HPDE6-E6E7 (cell line): ENCODE measurements around the gene BCAN.
"Not testable (repeated sequence)": the region's sequence is repeated elsewhere in the genome, so short reads cannot be mapped to it uniquely, and the experiment has no call there.

Source experiments
- DNase-seq: peaks from one replicate; pipeline ENCODE4 v3.0.0; 2011; ENCODE audit warnings: missing footprints; ENCODE audit errors: extremely low spot score

Gene BCAN

DNA sequence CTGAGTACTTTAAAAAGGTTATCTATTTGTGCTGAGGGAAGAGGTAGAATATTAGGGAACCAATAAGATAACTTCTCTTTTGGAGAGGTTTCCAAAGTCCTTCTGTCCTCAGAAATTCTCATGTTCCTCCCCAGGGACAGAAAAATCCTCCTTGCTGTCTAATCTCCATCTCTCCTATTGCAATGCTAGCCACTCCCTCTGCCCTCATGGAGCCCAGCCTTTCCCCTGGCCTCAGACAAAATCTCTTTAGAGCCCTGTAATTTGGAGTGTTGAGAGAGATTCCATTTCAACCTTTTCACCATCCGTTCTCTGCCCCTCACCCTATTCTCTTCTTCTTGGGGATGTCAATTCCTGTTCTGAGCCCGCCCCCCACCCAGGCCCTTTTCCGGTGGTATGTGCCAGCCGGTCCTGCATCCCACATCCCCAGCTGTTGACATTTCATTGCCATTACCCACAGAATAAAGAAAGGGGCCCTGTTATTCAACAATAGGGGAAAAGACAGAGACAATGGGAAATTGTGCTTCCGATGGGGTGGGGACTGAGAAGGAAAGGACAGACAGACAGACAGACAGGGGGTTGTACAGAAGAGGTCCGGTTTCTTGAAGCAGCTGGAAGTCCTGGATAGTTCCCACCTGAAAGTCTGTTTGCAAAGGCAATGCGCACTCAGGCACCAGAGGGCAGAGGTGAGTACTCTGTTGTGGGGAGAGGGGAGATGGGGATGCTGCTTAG lies 22.9 kb upstream of the BCAN start, which contains the start of gene HAPLN2:
Gene HAPLN2 (plus strand): TSS at position 563 of the 729 bp plus-strand sequence. CDS start 4,076 bp downstream, outside the sequence.
- DNase-seq, result no peak

DNA sequence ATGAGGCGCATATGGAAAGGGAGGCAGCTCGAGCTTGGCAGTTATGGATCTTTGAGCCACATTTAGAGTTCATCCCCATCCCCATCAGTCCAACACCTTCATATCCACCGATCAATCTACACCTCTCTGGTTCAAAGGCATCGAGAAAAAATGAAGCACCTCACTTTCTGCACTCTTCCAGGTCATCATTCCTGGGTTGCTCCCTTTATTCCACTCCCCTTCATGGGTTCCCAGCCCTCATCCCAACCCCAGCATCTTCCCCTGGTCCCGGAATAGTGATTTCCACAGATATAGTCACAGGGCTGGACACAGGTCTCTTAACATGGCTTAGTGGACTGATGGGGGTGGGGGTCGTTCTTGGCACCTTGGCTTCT lies 22.3 kb upstream of the BCAN start:
- no peak for DNase-seq

DNA sequence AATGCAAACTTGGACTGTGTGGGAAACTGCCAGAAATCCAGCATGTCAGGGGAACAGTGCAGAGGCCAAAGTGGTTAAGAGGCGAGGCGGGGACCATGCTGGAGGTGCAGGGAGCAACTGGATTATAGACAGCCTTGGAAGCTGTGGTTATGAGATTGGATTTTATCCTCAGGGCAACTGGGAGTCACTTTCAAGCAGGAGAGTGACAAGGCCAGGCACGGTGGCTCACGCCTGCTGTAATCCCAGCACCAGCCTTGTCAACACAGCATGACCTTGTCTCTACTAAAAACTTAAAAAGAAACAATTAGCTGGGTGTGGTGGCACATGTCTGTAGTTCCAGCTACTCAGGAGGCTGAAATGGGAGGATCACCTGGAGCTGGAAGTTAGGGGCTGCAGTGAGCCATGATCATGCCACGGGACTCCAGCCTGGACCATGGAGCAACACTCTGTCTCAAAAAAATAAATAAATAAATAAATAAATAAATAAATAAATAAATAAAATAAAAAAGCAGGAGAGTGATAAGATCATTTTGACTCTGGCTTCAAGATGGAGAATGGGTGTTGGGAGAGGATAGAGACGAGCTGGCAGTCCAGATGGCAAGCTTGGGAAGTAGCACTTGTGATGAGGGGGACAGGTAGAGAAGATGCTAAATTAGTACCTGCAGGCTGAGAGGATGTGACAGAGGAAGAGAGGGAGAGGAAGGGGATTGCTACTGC lies 19.2 kb upstream of the BCAN start:
- no peak for DNase-seq

DNA sequence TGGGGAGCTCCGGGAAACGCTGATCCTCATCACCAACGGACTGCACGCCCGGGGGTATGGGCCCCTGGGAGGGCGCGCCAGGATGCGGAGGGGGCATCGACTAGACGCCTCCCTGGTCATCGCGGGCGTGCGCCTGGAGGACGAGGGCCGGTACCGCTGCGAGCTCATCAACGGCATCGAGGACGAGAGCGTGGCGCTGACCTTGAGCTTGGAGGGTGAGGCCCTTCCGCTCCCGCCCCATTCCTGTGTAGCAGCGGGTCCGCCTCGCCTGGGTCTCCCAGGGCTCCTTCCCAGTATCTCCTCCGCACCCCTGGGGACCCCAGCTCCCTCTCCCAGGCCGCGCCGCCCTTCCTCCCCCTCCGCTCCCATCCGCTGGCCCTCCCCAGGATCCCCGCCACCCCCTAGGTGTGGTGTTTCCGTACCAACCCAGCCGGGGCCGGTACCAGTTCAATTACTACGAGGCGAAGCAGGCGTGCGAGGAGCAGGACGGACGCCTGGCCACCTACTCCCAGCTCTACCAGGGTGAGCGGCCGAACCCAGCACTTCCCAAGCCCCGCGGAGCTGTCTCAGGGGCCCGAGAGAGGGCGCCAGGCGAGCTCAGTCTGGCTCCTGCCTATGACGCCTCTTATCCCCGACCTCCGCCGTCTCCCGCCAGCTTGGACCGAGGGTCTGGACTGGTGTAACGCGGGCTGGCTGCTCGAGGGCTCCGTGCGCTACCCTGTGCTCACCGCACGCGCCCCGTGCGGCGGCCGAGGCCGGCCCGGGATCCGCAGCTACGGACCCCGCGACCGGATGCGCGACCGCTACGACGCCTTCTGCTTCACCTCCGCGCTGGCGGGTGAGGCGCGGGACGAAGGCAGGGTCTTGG lies 17.7 kb upstream of the BCAN start:
- DNase-seq, result no peak

DNA sequence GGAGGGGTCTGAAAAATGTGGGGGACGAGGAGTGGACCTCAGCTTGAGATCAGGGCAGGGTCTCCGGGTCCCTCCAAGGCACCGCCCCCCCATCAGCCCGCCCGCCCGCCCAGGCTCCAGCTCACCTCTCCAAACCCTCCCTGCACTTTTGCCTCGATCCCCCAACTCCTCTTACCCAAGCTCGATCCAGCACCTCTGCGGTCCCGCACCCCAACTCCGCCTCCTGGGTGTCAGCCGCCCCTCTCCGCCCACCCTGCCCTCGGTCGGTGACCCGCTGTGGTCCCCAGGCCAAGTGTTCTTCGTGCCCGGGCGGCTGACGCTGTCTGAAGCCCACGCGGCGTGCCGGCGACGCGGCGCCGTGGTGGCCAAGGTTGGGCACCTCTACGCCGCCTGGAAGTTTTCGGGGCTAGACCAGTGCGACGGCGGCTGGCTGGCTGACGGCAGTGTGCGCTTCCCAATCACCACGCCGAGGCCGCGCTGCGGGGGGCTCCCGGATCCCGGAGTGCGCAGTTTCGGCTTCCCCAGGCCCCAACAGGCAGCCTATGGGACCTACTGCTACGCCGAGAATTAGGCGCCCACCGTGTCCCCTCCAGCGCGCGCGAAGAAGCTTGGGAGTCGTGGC lies 17.0 kb upstream of the BCAN start:
- DNase-seq, result no peak

DNA sequence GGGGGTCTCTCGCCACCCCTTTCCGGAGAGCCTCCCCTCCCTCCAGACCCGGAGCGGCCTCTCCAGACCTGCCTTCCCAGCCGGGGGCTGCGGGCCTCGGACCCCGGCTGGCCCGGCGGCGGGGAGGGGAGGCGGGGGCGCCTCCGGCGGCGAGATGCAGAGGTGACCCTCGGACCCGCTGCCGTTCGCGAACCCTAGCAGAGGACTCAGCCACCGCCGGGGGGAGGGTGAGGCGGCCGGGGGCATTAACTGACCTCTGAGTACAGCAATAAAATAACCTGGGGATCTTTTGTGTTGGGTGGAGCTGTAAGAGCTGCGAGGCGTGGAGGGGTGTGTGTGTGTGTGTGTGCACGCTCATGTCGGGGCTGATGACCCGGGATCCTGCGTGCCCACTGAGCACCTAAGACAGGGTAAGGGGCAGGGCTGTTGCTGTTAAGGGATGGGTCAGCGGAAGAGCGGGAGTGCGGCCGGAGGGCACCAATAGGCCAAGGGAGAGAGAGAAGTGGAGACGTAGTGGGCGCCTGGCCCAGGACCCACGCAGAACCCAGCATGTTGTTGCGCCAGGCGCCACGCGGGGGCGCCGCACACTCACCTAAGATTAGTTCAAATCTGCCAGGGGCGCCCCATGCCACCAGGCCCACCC lies 16.4 kb upstream of the BCAN start:
- DNase-seq, result no peak

DNA sequence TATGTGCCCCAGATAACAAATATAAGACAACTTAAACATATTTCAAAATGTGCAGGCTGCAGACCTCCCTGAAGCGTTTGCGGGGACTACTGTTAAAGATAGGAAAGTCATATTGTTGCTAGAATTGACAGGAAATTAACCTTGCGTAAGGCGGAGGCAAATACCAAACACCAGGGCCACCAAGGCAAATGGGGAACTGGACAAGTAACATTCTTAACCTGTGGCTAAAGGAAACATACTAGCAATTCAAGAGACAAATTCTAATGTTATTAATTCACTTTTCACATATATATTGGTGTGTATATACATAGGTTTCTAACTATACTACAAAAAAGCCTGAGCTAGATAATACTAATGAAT lies 15.9 kb upstream of the BCAN start:
- DNase-seq, result no peak

DNA sequence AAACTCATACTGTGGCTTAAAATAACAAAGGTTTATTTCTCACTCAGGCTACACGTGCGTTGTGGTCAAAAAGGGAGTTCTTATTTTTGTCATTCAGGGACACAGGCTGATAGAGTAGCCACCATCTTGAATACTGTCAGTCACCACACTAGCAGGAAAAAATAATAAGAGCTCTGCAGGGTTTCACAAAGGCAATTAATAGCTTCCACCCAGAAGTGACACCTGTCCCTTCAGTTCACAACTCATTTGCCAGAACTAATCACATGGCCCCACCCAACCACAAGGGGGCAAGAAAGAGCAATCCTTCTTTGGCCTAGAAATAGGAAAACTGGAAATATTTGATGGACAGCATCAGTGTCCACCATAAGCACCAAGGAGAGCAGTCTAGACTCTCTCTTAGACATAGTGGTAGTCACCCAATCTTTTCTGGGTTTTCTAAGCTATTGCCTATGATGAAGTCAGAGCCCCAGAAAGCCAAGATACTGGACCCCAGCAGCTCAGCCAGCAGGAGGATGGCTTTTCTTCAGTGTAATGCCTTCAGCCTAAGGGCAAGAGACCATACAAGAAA lies 14.5 kb upstream of the BCAN start:
- peak; percentile 58 for DNase-seq

DNA sequence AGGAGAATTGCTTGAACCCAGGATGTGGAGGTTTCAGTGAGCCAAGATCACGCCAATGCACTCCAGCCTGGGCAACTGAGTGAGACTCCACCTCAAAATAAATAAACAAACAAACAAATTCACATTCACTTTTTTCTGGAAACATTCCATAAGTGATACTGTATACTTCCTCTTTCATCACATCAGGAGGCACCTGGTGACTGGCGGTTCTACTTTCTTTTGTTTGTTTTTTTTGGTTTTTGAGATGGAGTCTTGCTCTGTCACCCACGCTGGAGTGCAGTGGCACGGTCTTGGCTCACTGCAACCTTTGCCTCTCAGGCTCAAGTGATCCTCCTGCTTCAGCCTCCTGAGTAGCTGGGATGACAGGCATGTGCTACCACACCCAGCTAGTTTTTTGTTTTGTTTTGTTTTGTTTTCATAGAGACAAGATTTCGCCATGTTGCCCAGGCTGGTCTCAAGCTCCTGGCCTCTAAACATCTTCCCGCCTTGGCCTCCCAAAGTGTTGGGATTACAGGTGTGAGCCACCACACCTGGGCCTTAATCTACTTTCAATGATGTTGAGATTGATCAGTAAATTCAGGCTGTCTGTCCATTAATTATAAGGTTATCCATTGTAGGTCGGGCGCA lies 12.0 kb upstream of the BCAN start:
- DNase-seq, result no peak

DNA sequence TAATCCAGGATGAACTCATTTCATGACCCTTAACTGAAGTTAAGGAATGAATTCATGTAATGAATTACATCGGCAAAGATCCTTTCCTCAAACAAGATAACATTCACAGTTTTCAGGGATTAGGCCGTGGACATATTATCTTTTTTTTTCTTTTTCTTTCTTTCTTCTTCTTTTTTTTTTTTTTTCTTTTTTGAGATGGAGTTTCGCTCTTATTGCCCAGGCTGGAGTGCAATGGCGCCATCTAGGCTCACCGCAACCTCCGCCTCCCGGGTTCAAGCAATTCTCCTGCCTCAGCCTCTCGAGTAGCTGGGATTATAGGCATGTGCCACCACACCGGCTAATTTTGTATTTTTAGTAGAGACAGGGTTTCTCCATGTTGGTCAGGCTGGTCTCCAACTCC lies 10.8 kb upstream of the BCAN start:
- DNase-seq, result not testable (repeated sequence)

DNA sequence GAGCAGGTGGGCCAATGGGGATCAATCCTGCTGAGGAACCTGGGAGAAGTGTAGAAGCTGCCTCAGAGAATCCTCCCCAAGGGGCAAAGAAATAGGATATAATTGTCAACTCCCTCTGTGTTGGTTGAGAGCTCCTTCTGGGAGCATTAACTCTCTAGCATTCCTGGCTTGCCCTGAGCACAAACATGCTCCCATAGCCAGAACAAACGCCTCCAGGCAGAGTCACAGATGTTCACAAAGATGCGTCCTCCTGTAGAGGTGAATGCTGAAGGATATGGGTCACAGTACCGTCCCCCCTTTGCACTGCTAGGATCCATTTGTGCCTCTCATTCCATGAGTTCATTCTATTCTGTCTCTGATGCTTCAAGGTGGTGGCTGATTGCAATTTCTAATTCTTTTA lies 9.6 kb upstream of the BCAN start:
- DNase-seq, result no peak

DNA sequence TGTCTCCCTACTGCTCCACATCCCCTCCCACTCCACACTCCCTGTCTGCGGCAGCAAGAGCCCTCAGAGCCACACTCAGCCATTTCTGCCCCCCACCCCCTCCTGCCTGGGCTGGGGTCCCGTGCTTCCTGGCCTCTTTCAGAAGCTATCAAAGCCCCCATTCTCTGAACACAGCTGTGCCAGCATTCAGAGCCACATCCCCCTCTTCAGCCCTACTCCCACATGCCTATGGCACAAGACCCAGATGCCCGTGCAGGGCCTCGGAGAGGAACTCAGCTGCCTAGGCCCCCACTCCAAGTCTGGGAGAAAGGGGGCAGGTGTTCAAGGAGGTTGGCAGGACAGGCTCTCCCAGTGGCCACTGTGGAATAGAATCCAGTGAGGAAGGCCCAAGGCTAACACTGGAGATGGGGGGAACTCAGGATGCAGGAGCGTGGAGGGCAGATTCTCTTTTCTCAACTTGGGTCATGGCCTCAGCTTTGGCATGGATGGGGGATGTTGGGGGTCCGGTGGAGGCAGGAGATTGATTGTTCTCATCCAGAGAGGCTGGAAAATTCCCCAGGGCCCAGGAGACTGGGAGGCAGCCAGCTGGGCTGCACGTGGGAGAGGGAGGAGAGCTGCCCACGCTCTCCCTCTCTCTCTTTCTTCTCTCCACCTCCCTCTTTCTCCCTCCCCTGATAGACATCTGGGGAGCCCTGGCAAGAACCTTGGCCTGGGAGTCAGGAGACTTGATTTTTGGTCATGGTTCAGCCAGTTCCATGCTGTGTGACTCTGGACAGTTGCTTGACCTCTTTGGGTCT lies 3.5 kb upstream of the BCAN start:
- no peak for DNase-seq

DNA sequence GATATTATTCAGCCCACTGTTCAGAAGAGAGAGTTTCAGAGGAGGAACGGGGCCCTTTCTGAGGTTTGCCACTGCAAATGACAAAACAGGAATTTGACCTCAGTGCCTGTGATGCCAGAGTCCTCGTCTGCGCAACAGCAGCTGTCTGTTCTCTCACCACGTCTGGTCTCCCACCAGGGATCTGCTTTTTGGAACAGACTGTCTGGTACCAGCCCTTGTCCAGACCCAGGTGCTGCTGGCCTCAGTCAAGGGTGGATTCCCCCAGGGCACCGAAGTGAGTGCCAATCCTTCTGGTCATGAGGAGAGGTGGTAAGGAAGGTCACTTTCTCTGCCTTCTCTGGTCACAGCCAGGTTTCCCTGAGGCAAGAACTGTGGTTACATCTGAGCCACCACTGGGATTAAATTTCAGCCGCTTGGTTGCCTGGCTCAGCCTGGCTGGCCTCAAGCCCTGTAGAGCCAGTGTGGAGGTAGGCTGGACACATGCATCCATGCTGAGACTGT lies 2.3 kb upstream of the BCAN start:
- DNase-seq, result no peak

DNA sequence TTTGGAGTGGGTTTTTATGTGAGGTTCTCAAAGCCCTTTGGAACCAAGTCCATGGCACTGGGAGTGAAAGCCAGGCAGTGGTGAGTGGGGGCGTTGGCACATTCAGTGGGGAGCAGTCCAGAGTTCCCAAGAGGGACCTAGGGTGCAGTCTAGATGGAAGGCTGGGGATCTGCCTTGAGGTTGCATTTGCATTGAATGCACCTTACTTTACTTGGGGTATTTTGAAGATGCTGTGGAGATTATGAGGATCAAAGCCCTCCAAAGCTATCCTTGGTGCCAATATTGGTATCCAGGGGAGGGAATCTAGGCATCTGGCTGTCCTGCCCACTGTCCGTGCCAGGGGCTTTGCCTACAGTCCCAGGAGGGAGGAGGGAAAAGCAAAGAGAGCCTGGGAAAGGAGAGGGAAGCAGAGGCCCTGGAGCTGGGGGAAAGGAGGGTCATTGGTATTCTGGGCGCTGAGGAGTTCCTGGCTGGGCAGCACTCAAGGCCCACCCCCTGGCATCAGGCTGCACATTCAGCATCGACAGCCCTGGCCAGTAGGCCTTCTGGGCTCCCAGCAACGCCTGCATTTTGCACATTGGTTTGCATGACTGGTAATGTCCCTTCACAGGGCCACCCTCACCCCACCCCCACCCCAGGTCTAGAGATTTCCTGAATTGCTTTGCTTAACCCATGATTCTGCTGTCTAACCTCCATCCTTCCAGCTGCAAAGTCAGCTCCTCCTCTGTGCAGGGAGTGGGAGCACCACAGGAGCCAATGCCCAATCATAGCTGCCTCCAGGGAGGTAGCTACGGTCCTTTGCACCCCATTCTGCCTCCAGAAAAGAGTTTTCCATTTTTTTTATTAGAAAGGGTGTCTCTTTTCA lies 843 bp upstream of the BCAN start:
- no peak for DNase-seq

DNA sequence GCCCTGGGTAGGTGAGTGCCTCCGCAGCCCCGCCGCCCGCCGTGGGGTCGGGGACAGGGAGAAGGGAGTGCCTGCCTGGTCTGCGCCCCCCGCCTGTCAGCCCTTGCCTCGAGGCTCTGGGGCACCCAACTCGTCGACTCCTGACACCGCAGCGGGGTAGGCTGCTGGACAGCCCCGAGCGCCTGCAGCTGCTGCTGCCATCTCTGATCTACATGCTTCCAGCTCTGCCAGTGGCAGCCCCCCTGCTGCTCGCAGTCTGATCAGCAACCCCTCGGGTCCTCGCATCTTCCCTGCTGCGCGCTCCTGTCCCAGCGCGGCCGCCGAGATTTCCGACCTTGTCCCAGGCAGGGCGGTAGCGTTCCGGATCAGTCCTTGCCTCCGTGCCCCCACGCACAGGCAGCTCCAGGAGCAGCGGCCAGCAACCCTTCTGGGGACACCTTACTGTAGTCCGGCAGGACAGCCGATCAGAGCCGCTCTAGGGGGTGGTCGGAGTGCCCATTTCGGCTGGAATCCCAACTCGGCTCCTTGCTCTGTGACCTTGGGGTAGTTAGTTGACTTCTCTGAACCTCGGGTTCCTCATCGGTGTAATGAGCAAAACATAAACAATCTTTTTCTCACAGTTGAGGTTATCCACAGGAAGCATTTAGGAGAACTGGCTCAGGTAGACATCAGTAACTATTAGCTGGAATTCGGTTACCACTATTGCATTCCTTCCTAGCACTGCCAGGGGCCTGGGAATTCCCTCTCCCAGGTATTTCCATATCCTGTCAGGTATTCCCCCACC lies 540 bp downstream of the BCAN start:
- DNase-seq, result no peak

DNA sequence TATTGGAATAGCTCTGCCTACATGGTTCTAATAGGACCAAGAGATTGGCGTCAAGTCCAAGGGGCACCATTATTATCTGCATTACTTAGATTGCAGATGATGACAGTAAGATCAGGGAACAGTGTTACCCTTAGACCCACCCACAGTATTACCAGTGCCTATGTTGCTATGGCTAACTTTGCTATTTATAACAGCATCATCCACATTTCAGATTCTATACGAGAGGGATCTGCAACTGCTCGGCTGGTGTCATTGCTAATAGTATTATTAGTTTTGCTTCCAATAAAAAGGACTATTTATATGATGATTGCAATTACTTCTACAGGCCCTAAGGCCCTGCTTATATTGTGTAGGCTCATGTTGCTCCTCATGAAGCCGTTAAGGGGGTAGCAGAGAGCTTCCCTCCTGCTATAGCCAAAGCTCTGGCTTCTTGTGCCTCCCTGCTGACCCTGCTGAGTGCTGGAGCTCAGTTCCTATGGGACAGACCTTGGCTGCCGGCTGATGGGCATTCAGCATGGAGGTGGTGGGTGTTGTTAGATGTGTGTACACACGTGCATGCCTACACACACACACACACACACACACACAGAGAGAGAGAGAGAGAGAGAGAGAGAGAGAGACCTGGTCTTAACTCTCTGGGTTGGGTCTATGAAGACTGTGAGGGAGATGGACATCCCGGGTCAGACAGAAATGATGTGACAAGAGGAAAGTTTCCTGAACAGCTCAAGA lies 1.3 kb downstream of the BCAN start:
- no peak for DNase-seq

DNA sequence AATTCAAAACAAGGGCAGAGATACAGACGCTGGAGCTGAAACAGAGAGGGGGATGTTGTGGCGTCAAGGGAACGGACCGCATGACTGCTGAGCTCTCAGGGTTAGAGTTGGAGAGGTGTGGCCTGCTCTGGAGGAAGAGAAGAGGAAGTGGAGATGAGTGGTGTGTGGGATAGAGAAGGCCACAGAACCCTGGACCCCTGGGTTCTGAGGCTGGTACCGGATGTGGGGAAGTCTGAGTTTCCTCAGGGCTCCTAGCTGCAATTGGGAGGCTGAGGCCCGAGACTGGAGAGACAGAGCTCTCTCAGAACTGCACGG lies 1.8 kb downstream of the BCAN start:
- DNase-seq, result no peak

DNA sequence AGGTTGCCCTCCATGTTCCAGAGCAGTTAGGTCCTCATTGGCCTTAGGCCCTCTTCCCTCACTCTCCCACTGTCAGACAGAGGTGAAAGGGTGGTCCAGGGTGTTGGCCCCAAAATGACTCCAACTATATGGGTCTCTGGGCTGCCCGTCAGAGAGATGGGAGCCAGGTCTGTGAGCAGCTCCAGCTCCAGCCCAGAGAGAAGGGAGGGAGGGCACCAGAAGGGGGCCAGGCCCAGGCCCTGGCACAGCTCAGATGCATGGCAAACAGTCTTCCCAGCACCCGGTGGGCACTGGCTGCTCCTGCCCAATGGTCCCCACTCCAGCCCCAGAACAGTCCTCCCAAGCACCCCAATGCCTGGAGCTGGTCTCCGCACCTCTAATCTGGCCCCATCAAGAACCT lies 2.2 kb downstream of the BCAN start:
- no peak for DNase-seq
